Renal cortex interstitium (tissue), 11 donors: Measurements from ENCODE around the gene MACROD1. TPM values are rescaled to one million over a fixed set of nuclear protein-coding genes. Genes with fewer than 3 reads are reported as not detected.

Source experiments
- DNase-seq, 11 donors: peaks; one replicate each; pipeline ENCODE4 v3.0.0-alpha.2; 2013; ENCODE audit warnings: low read depth in 9 of 11, low spot score in 4 of 11; ENCODE audit errors: extremely low read depth in 1 of 11
- polyA plus RNA-seq, 3 donors: library from polyadenylated mRNA; unstranded; fragments of 120-200 nt; gene quantifications; one replicate each; pipeline ENCODE4 v1.2.1, GENCODE V29; 2013; ENCODE audit not compliant: insufficient read length in 3 of 3

The MACROD1 gene
- polyA plus RNA-seq, 3 donors = 13.4 to 19.5 (median 17.8) TPM

- no peak for DNase-seq
These were observed 165.0 kb downstream of the MACROD1 start for GRCh38 chr11:64000740-64001483.

GRCh38 chr11:64000026-64000739 lies 165.7 kb downstream of the MACROD1 start:
- DNase-seq = peak in 2 of 11 donors; percentile 77 to 80

- DNase-seq = no peak
These were observed 166.4 kb downstream of the MACROD1 start for GRCh38 chr11:63999349-64000025.

- no peak for DNase-seq
These were observed 167.2 kb downstream of the MACROD1 start for GRCh38 chr11:63998558-63999348.

GRCh38 chr11:63997801-63998337 lies 168.0 kb downstream of the MACROD1 start:
- no peak for DNase-seq

GRCh38 chr11:63997104-63997700 lies 168.7 kb downstream of the MACROD1 start:
- DNase-seq = no peak

- DNase-seq = no peak
These were observed 169.4 kb downstream of the MACROD1 start for GRCh38 chr11:63996512-63996911.

GRCh38 chr11:63993993-63994392 lies 171.9 kb downstream of the MACROD1 start:
- DNase-seq = no peak

GRCh38 chr11:63993100-63993499 lies 172.8 kb downstream of the MACROD1 start:
- DNase-seq = no peak

GRCh38 chr11:63991558-63991957 lies 174.4 kb downstream of the MACROD1 start:
- DNase-seq = no peak

GRCh38 chr11:63986932-63987513 lies 178.9 kb downstream of the MACROD1 start:
- DNase-seq = no peak

- DNase-seq = peak in 7 of 11 donors; percentile 84 to 91 (median 87)
These were observed 179.6 kb downstream of the MACROD1 start, which contains the start of gene OTUB1 for GRCh38 chr11:63986156-63986931. Gene OTUB1 (plus strand): TSS chr11:63986438. CDS start chr11:63986457, 19 bp downstream.

- DNase-seq = no peak
These were observed 180.1 kb downstream of the MACROD1 start for GRCh38 chr11:63985812-63986155.

- DNase-seq = no peak
These were observed 186.5 kb downstream of the MACROD1 start for GRCh38 chr11:63979426-63979825.

- DNase-seq = no peak
These were observed 187.2 kb downstream of the MACROD1 start for GRCh38 chr11:63978551-63979239.

GRCh38 chr11:63974259-63975143 lies 191.4 kb downstream of the MACROD1 start, which contains the start of gene COX8A:
Gene COX8A (plus strand): TSS chr11:63974620. CDS start chr11:63974681, 61 bp downstream.
- DNase-seq = peak; percentile 98 to 100 (median 100)
